Measurements from ENCODE around the gene ANKRD34A.

Gene ANKRD34A

GRCh38 chr1:145974721-145975120 lies 10.3 kb upstream of the ANKRD34A start:
- H3K4me3 ChIP-seq (ENCODE audit: low read length), result no peak overlapping the region
- no peaks in the 10 kb centered on the region for H3K9me3 ChIP-seq (replicated peaks; ENCODE audit: insufficient read depth, low read length)
- no peak for DNase-seq
- TF ChIP-seq EZH2 (optimal IDR thresholded peaks at IDR 0.05; ENCODE audit: low read depth, low read length) (no peak), CTCF (IDR thresholded peaks at IDR 0.05; ENCODE audit: low read length) (no peak), EZH2phosphoT487 (IDR thresholded peaks at IDR 0.05; ENCODE audit: low read length) (no peak)
- no peaks in the 10 kb centered on the region for H3K36me3 ChIP-seq (replicated peaks; ENCODE audit: insufficient read depth, low read length)
- no peak overlapping the region for H3K27ac ChIP-seq (ENCODE audit: low read length)
- no peak overlapping the region for H3K9ac ChIP-seq (ENCODE audit: low read length)
- H3F3A ChIP-seq (ENCODE audit: insufficient read depth, low read length), result peaks cover 16% of the 10 kb centered on the region
- no peak overlapping the region for H3K4me2 ChIP-seq (ENCODE audit: low read depth, low read length)
- no peaks in the 10 kb centered on the region for H3K27me3 ChIP-seq (replicated peaks; ENCODE audit: insufficient read depth, low read length)
- H2AFZ ChIP-seq (ENCODE audit: low read length), result no peak overlapping the region
- H4K20me1 ChIP-seq (ENCODE audit: insufficient read depth, low read length), result no peaks in the 10 kb centered on the region
- H3K9me2 ChIP-seq (replicated peaks; ENCODE audit: insufficient read depth, low read length), result no peaks in the 10 kb centered on the region
- no peaks in the 10 kb centered on the region for H3K79me2 ChIP-seq (ENCODE audit: low read length)
- H3K4me1 ChIP-seq (ENCODE audit: low read length), result peaks cover 24% of the 10 kb centered on the region

GRCh38 chr1:145972580-145972979 lies 8.2 kb upstream of the ANKRD34A start:
- Histone ChIP-seq H3K27me3 (replicated peaks; ENCODE audit: insufficient read depth, low read length) (no peaks in the 10 kb centered on the region), H3K4me3 (ENCODE audit: low read length) (no peak overlapping the region), H3F3A (ENCODE audit: insufficient read depth, low read length) (no peaks in the 10 kb centered on the region), H2AFZ (ENCODE audit: low read length) (no peak overlapping the region), H3K9ac (ENCODE audit: low read length) (no peak overlapping the region), H3K9me3 (replicated peaks; ENCODE audit: insufficient read depth, low read length) (no peaks in the 10 kb centered on the region), H3K4me2 (ENCODE audit: low read depth, low read length) (no peak overlapping the region), H4K20me1 (ENCODE audit: insufficient read depth, low read length) (no peaks in the 10 kb centered on the region), H3K27ac (ENCODE audit: low read length) (no peak overlapping the region), H3K79me2 (ENCODE audit: low read length) (no peaks in the 10 kb centered on the region), H3K36me3 (replicated peaks; ENCODE audit: insufficient read depth, low read length) (no peaks in the 10 kb centered on the region), H3K9me2 (replicated peaks; ENCODE audit: insufficient read depth, low read length) (no peaks in the 10 kb centered on the region), H3K4me1 (ENCODE audit: low read length) (peaks cover 6% of the 10 kb centered on the region)
- DNase-seq, result no peak
- TF ChIP-seq CTCF (IDR thresholded peaks at IDR 0.05; ENCODE audit: low read length), result no peak
- TF ChIP-seq EZH2 (optimal IDR thresholded peaks at IDR 0.05; ENCODE audit: low read depth, low read length), result no peak
- no peak for TF ChIP-seq EZH2phosphoT487 (IDR thresholded peaks at IDR 0.05; ENCODE audit: low read length)

- TF ChIP-seq EZH2 (optimal IDR thresholded peaks at IDR 0.05; ENCODE audit: low read depth, low read length) (no peak), EZH2phosphoT487 (IDR thresholded peaks at IDR 0.05; ENCODE audit: low read length) (no peak), CTCF (IDR thresholded peaks at IDR 0.05; ENCODE audit: low read length) (no peak)
- Histone ChIP-seq H3K4me2 (ENCODE audit: low read depth, low read length) (no peak overlapping the region), H3K36me3 (replicated peaks; ENCODE audit: insufficient read depth, low read length) (no peaks in the 10 kb centered on the region), H3K27me3 (replicated peaks; ENCODE audit: insufficient read depth, low read length) (peaks cover 15% of the 10 kb centered on the region), H3K4me3 (ENCODE audit: low read length) (no peak overlapping the region), H3K27ac (ENCODE audit: low read length) (no peak overlapping the region), H3K9me2 (replicated peaks; ENCODE audit: insufficient read depth, low read length) (no peaks in the 10 kb centered on the region), H4K20me1 (ENCODE audit: insufficient read depth, low read length) (no peaks in the 10 kb centered on the region), H2AFZ (ENCODE audit: low read length) (no peak overlapping the region), H3K9me3 (replicated peaks; ENCODE audit: insufficient read depth, low read length) (no peaks in the 10 kb centered on the region), H3K79me2 (ENCODE audit: low read length) (no peaks in the 10 kb centered on the region), H3K4me1 (ENCODE audit: low read length) (peaks cover 19% of the 10 kb centered on the region), H3F3A (ENCODE audit: insufficient read depth, low read length) (peaks cover 12% of the 10 kb centered on the region; the same call in 1 of the 2 replicates), H3K9ac (ENCODE audit: low read length) (no peak overlapping the region)
- DNase-seq, result no peak
Observed at GRCh38 chr1:145967288-145967687, 2.9 kb upstream of the ANKRD34A start.

All from MM.1S (cell line).